CD4-positive, alpha-beta memory T cell (primary cell): ENCODE measurements around the gene WDR38. TPM values are rescaled to one million over a fixed set of nuclear protein-coding genes. Genes with fewer than 3 reads are reported as not detected.
"Not testable (repeated sequence)": the region's sequence is repeated elsewhere in the genome, so short reads cannot be mapped to it uniquely, and the experiment has no call there.

ENCODE experiments used
- CTCF ChIA-PET: fragments of 350-600 bp; sonication (Branson Sonifier 250); formaldehyde crosslinking; loops from one replicate; lab custom pipeline; 2021; ENCODE audit warnings: inconsistent platforms; ENCODE audit not compliant: partially characterized antibody; lab: Charles Lee
- POLR2A ChIA-PET: fragments of 350-600 bp; sonication (Branson Sonifier 250); formaldehyde crosslinking; loops from one replicate; lab custom pipeline; 2021; ENCODE audit not compliant: partially characterized antibody; lab: Charles Lee
- DNase-seq, 5 donors: peaks; one replicate each; pipeline versions ENCODE4 v3.0.0 to v3.0.0-alpha.2; 2020 to 2022; ENCODE audit warnings: mixed read lengths in 1 of 5
- H3K27ac ChIP-seq: one replicate; pipeline ENCODE4 v1.7.0; 2013; ENCODE audit warnings: low read depth, low read length
- H3K27me3 ChIP-seq: 2 replicates; pipeline ENCODE4 v1.7.0; 2013; ENCODE audit warnings: mild to moderate bottlenecking, low read length, moderate library complexity; ENCODE audit not compliant: insufficient read depth
- H3K36me3 ChIP-seq: 2 replicates; pipeline ENCODE4 v1.7.0; 2013; ENCODE audit warnings: mild to moderate bottlenecking, low read length, moderate library complexity; ENCODE audit not compliant: insufficient read depth
- H3K4me1 ChIP-seq: 2 replicates; pipeline ENCODE4 v1.7.0; 2013; ENCODE audit warnings: mild to moderate bottlenecking, low read length, moderate library complexity; ENCODE audit not compliant: insufficient read depth
- H3K4me3 ChIP-seq, 2 donors: one replicate each; pipeline ENCODE4 v1.7.0; 2013; ENCODE audit warnings: low read length in 2 of 2, mild to moderate bottlenecking in 1 of 2
- H3K9me3 ChIP-seq, 2 donors: one replicate each; pipeline ENCODE4 v1.7.0; 2013; ENCODE audit warnings: low read length in 2 of 2, control low read depth in 1 of 2; ENCODE audit not compliant: control insufficient read depth in 1 of 2
- H3K27ac Mint-ChIP-seq, 7 donors: one replicate each; pipeline ENCODE4 v1.8.0; 2020 to 2021; ENCODE audit warnings: mixed read lengths in 7 of 7, mild to moderate bottlenecking in 6 of 7, inconsistent platforms in 3 of 7, moderate library complexity in 3 of 7
- H3K27me3 Mint-ChIP-seq, 2 donors: one replicate each; pipeline ENCODE4 v1.8.0; 2020 to 2021; ENCODE audit warnings: mixed read lengths in 2 of 2
- H3K36me3 Mint-ChIP-seq, 2 donors: one replicate each; pipeline ENCODE4 v1.8.0; 2020 to 2021; ENCODE audit warnings: mixed read lengths in 2 of 2, inconsistent platforms in 1 of 2, mild to moderate bottlenecking in 1 of 2
- H3K4me1 Mint-ChIP-seq, 4 donors: one replicate each; pipeline ENCODE4 v1.8.0; 2020 to 2021; ENCODE audit warnings: mixed read lengths in 4 of 4, mild to moderate bottlenecking in 1 of 4
- H3K4me3 Mint-ChIP-seq, 8 donors: one replicate each; pipeline ENCODE4 v1.8.0; 2020 to 2021; ENCODE audit warnings: mixed read lengths in 8 of 8, mild to moderate bottlenecking in 7 of 8, moderate library complexity in 6 of 8, inconsistent platforms in 3 of 8
- H3K9me3 Mint-ChIP-seq, 8 donors: one replicate each; pipeline ENCODE4 v1.8.0; 2020 to 2021; ENCODE audit warnings: mixed read lengths in 8 of 8, mild to moderate bottlenecking in 5 of 8, inconsistent platforms in 3 of 8, moderate library complexity in 1 of 8
- intact Hi-C: fragments of 100-400 bp; cut with micrococcal nuclease; formaldehyde crosslinking; loops from one replicate; pipeline ENCODE4 v1.15.1; 2023
- polyA plus RNA-seq, 2 donors: library from polyadenylated mRNA; unstranded; fragments of 300-500 nt; fragmentation: Illumina TruSeq; gene quantifications; one replicate each; pipeline ENCODE4 v1.2.3, GENCODE V29; 2021
- total RNA-seq, 2 experiments: library from RNA; stranded (reverse); gene quantifications; one replicate each; pipeline ENCODE4 v1.2.3, GENCODE V29; 2021

Gene WDR38
- total and polyA plus RNA-seq, 4 experiments from 2014 or later: not detected

DNA sequence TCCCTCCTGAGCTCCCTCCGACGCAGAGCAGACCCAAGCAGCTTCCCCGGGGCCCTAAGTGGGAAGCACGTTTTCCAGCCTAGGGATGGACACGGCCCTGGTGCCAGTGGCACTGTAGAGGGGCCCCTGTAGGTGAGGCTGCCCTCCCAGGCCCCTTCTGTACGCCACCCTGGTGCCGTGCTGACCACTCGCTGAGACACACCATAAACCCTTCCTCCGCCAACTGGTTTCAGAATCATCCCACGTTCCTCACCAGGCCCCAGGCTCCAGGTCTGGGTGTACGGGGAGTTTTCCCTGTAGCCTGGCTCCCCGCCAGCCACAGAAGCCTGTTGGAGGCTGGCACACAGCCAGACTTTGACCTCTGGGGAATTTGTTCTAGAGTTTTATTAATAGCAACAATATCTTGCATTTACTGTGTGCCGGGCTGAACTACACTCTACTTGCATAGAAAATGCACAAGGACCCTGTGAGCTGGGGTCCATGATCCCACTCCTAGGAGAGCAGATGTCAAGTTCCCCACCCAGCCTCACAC lies 18.2 kb upstream of the WDR38 start:
- H3K36me3 Mint-ChIP-seq: no peaks in the 10 kb centered on the region
- no peak overlapping the region for H3K27ac ChIP-seq
- CTCF ChIA-PET: interaction anchor here (1.1 kb wide), 1 partner anchor 17 kb away, joined by 3 read pairs; no protein-coding TSS in a partner anchor

DNA sequence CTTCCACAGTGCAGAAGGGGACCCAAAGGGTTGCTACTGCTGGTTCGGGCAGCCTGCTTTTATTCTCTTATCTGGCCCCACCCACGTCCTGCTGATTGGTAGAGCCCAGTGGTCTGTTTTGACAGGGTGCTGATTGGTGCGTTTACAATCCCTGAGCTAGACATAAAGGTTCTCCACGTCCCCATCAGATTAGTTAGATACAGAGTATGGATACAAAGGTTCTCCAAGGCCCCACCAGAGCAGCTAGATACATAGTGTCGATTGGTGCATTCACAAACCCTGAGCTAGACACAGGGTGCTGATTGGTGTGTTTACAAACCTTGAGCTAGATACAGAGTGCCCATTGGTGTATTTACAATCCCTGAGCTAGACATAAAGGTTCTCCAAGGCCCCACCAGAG lies 15.1 kb upstream of the WDR38 start:
- intact Hi-C loops, H3K27me3 ChIP-seq, POLR2A ChIA-PET, H3K27ac ChIP-seq, H3K4me3 ChIP-seq, H3K4me1 ChIP-seq, H3K36me3 Mint-ChIP-seq, H3K9me3 ChIP-seq, H3K36me3 ChIP-seq, H3K4me1 Mint-ChIP-seq, DNase-seq, H3K4me3 Mint-ChIP-seq, H3K27ac Mint-ChIP-seq, H3K9me3 Mint-ChIP-seq: not testable (repeated sequence)
- CTCF ChIA-PET: interaction anchor here (1.3 to 1.4 kb wide), 2 partner anchors 16 to 63 kb away, joined by 3 to 4 read pairs; no protein-coding TSS in a partner anchor
- H3K27me3 Mint-ChIP-seq: peaks cover 15 to 20% of the 10 kb centered on the region in 2 donors

More for the DNA sequence above, 18.2 kb upstream of the WDR38 start:
- POLR2A ChIA-PET: no interaction called here
- H3K4me1 Mint-ChIP-seq: peaks cover 0 to 8% (median 0%) of the 10 kb centered on the region in 4 donors
- Histone ChIP-seq H3K4me3 (no peak overlapping the region), H3K27me3 (peaks cover 4% of the 10 kb centered on the region), H3K36me3 (no peaks in the 10 kb centered on the region), H3K4me1 (no peaks in the 10 kb centered on the region), H3K9me3 (no peaks in the 10 kb centered on the region)
- no peak overlapping the region for H3K4me3 Mint-ChIP-seq
- no peak overlapping the region for H3K27ac Mint-ChIP-seq
- peaks cover 15 to 24% of the 10 kb centered on the region in 2 donors for H3K27me3 Mint-ChIP-seq
- DNase-seq: no peak
- intact Hi-C loops: no loop called here
- no peaks in the 10 kb centered on the region for H3K9me3 Mint-ChIP-seq

DNA sequence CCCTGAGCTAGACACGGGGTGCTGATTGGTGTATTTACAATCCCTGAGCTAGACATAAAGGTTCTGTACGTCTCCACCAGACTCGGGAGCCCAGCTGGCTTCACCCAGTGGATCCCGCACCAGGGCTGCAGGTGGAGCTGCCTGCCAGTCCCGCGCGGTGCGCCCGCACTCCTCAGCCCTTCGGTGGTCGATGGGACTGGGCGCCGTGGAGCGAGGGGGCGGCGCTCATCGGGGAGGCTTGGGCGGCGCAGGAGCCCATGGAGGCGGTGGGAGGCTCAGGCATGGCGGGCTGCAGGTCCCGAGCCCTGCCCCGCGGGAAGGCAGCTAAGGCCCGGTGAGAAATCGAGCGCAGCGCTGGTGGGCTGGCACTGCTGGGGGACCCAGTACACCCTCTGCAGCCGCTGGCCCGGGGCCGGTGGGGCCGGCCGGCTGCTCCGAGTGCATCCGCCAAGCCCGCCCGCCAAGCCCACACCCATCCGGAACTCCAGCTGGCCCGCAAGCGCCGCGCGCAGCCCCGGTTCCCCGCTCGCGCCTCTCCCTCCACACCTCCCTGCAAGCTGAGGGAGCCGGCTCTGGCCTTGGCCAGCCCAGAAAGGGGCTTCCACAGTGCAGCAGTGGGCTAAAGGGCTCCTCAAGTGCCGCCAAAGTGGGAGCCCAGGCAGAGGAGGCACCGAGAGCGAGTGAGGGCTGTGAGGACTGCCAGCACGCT lies 14.5 kb upstream of the WDR38 start:
- POLR2A ChIA-PET, H3K9me3 Mint-ChIP-seq, H3K9me3 ChIP-seq, intact Hi-C loops, H3K36me3 ChIP-seq, H3K4me1 Mint-ChIP-seq, H3K36me3 Mint-ChIP-seq, H3K4me3 ChIP-seq, H3K27me3 ChIP-seq, H3K27ac ChIP-seq, H3K27ac Mint-ChIP-seq, H3K4me1 ChIP-seq, DNase-seq, H3K4me3 Mint-ChIP-seq: not testable (repeated sequence)
- CTCF ChIA-PET: interaction anchor here (1.4 kb wide), 1 partner anchor 15 kb away, joined by 4 read pairs; no protein-coding TSS in a partner anchor
- peaks cover 15 to 20% of the 10 kb centered on the region in 2 donors for H3K27me3 Mint-ChIP-seq

DNA sequence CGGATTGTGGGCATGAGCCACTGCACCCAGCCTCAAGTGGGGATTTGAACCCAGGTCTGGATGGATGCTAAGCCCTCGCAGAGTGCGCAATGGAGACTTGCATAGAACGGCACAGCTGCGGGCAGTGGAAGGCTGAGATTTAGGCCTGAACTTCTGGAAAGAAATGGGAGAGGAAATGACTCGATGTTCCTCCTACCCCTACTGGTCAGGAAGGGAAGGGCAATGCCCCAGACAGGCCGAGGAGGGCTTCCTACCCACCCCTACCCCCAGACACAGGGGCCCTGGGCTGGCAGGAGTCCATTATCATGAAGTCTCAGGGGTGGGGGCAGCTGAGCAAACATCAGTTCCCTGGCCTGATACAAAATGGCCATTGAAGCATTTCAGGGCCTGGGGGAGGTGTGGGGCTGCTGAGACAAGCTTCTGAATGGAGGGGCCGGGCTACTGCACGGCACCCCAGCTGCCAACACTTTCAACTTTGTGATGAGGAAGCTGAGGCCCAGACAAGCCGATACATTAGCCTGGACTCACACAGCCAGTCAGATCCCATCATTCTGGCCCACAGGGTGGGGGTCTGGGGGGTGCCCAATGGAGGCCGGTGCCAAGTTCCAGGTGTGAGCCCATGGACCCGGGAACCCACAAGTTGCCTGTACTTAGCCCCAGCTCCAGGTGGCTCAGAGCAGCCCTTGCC lies 13.5 kb upstream of the WDR38 start:
- H3K27me3 ChIP-seq: peaks cover 4% of the 10 kb centered on the region
- H3K36me3 ChIP-seq: no peaks in the 10 kb centered on the region
- no peaks in the 10 kb centered on the region for H3K9me3 ChIP-seq
- H3K9me3 Mint-ChIP-seq: no peaks in the 10 kb centered on the region
- no peak for DNase-seq
- CTCF ChIA-PET: interaction anchor here (1.0 to 1.7 kb wide), 4 partner anchors 14 to 529 kb away, joined by 3 to 14 read pairs (median 5); partner anchors contain the start of gene WDR38
- no peaks in the 10 kb centered on the region for H3K4me1 ChIP-seq
- H3K4me3 Mint-ChIP-seq: peak overlapping the region in 1 of 8 donors; percentile 1
- POLR2A ChIA-PET: interaction anchor here (0.9 to 1.2 kb wide), 2 partner anchors 22 to 67 kb away, joined by 3 read pairs; partner anchors contain the start of genes ARPC5L and RPL35
- intact Hi-C loops: no loop called here
- no peak overlapping the region for H3K4me3 ChIP-seq
- H3K27ac Mint-ChIP-seq: no peak overlapping the region
- peaks cover 15 to 16% of the 10 kb centered on the region in 2 donors for H3K27me3 Mint-ChIP-seq
- no peaks in the 10 kb centered on the region for H3K36me3 Mint-ChIP-seq
- peaks cover 0 to 8% (median 0%) of the 10 kb centered on the region in 4 donors for H3K4me1 Mint-ChIP-seq
- H3K27ac ChIP-seq: no peak overlapping the region

DNA sequence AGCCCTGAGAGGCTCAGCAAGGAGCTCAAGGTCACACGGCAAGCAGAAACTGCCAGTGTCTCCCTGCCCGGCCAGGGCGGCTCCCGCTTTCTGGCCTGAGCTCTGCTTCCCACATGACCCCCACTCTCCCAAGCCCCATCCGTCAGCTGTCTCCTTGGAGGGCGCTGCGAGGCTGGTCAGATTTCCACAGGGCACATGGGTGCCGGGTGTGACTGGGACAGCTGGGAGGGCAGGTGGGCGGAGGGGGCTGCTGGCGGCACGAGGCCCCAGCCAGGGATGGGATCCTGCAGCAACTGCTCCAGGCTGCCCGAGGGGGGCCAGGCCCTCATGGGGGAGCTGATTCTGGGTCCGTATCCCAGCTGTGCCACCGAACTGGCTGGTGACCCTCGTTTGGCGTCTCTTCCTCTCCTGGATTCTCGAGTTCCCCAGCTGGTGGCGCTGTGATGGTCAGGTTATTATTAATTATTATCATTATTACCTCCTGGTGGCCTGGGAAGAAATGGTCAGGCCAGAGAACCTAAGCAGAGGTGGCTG lies 12.9 kb upstream of the WDR38 start:
- no peak overlapping the region for H3K27ac ChIP-seq
- no peaks in the 10 kb centered on the region for H3K36me3 ChIP-seq
- H3K27me3 ChIP-seq: peaks cover 4% of the 10 kb centered on the region
- intact Hi-C loops: no loop called here
- H3K36me3 Mint-ChIP-seq: no peaks in the 10 kb centered on the region
- no peak overlapping the region for H3K27ac Mint-ChIP-seq
- ChIA-PET POLR2A (interaction anchor here (0.9 to 1.2 kb wide), 2 partner anchors 22 to 68 kb away, joined by 3 read pairs; partner anchors contain the start of genes ARPC5L and RPL35), CTCF (interaction anchor here (1.0 to 1.7 kb wide), 4 partner anchors 13 to 528 kb away, joined by 3 to 14 read pairs (median 5); partner anchors contain the start of gene WDR38)
- no peaks in the 10 kb centered on the region for H3K4me1 ChIP-seq
- H3K9me3 ChIP-seq: no peaks in the 10 kb centered on the region
- H3K27me3 Mint-ChIP-seq: peaks cover 14 to 15% of the 10 kb centered on the region in 2 donors
- no peak overlapping the region for H3K4me3 Mint-ChIP-seq
- H3K4me3 ChIP-seq: no peak overlapping the region
- DNase-seq: no peak
- peaks cover 0 to 8% (median 0%) of the 10 kb centered on the region in 4 donors for H3K4me1 Mint-ChIP-seq
- H3K9me3 Mint-ChIP-seq: no peaks in the 10 kb centered on the region

DNA sequence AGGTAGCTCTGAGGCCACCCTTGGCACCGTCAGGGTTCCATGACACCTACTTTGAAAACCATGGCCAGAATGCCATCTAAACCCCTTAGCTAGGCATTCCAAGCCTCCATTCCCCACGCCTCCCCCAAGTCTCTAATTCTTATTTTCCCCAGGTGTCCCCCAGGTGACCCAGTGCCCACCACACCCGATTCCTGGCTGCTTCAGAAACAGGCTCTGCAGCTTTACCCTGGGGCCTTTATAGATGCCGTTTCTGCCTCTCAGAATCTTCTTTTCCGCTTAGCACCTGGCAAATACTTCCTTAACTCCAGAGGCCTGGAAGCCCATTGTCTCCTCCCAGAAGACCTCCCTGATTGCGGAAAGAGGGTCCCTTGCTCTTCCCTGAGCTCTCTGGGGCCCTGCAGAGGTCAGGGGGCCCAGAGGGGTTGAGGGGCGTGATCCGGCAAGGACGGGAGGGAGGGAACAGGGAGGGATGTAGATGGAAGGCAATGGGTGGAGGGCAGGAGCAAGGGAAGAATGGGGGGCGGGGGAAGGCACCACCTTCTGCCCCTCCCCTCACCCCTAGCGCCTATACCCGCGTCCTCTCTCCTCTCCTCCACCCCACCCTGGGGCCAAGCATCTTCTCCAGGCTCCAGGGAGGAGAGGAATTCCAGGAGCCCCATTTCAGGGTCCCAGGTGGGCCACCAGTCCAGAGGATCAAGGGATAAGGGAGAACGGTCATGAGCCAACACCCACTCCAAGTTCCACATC lies 12.0 kb upstream of the WDR38 start:
- Mint-ChIP-seq H3K27me3 (peaks cover 10 to 12% of the 10 kb centered on the region in 2 donors), H3K36me3 (no peaks in the 10 kb centered on the region), H3K27ac (no peak overlapping the region), H3K9me3 (no peaks in the 10 kb centered on the region), H3K4me3 (no peak overlapping the region), H3K4me1 (peaks cover 0 to 8% (median 0%) of the 10 kb centered on the region in 4 donors)
- H3K27ac ChIP-seq: no peak overlapping the region
- ChIA-PET CTCF (interaction anchor here (1.5 to 1.7 kb wide), 2 partner anchors 12 to 527 kb away, joined by 3 to 14 read pairs; partner anchors contain the start of gene WDR38), POLR2A (interaction anchor here (1.2 kb wide), 1 partner anchor 21 kb away, joined by 3 read pairs; the partner anchor contains the start of genes ARPC5L and RPL35)
- H3K9me3 ChIP-seq: no peaks in the 10 kb centered on the region
- no peak overlapping the region for H3K4me3 ChIP-seq
- no peaks in the 10 kb centered on the region for H3K4me1 ChIP-seq
- intact Hi-C loops: no loop called here
- H3K36me3 ChIP-seq: no peaks in the 10 kb centered on the region
- peaks cover 4% of the 10 kb centered on the region for H3K27me3 ChIP-seq
- DNase-seq: no peak
